Measurements from ENCODE around the gene VPREB3.

Gene VPREB3

DNA sequence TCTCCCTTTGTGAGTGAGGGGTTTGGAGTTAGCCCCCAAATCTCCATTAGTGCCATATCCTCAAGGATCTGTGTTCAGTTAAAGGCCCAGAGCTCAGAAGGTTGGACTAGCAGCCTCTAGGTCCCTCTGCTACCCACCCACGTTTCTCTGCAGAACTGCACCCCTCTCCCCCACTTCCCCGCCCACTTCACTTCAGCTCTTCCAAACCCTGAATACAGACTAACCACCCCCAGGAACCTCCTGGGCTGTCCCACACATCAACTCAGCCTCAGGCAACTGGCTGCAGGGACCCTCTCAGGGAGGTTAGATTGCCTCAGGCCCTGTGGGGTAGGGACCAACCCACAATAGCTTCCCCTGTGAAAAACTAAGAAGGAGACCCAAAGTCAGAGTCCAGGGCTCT is 840 bp downstream of the VPREB3 start:
- H3K9me3 ChIP-seq: no peaks in the 10 kb centered on the region
- TF ChIP-seq, protein P1, sequence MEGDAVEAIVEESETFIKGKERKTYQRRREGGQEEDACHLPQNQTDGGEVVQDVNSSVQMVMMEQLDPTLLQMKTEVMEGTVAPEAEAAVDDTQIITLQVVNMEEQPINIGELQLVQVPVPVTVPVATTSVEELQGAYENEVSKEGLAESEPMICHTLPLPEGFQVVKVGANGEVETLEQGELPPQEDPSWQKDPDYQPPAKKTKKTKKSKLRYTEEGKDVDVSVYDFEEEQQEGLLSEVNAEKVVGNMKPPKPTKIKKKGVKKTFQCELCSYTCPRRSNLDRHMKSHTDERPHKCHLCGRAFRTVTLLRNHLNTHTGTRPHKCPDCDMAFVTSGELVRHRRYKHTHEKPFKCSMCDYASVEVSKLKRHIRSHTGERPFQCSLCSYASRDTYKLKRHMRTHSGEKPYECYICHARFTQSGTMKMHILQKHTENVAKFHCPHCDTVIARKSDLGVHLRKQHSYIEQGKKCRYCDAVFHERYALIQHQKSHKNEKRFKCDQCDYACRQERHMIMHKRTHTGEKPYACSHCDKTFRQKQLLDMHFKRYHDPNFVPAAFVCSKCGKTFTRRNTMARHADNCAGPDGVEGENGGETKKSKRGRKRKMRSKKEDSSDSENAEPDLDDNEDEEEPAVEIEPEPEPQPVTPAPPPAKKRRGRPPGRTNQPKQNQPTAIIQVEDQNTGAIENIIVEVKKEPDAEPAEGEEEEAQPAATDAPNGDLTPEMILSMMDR (IDR thresholded peaks at IDR 0.05): no peak
- no peaks in the 10 kb centered on the region for H3K36me3 ChIP-seq
- no peaks in the 10 kb centered on the region for H3K27me3 ChIP-seq
- H3K4me3 ChIP-seq (ENCODE audit: low read depth in 1 of 2, low read length in 1 of 2): no peak overlapping the region
- no peak overlapping the region for H3K27ac ChIP-seq
- peaks cover 15% of the 10 kb centered on the region in 2 experiments for H3K4me1 ChIP-seq (ENCODE audit: control insufficient read depth in 1 of 2, insufficient read depth in 1 of 2, low read depth in 1 of 2, low read length in 1 of 2)

DNA sequence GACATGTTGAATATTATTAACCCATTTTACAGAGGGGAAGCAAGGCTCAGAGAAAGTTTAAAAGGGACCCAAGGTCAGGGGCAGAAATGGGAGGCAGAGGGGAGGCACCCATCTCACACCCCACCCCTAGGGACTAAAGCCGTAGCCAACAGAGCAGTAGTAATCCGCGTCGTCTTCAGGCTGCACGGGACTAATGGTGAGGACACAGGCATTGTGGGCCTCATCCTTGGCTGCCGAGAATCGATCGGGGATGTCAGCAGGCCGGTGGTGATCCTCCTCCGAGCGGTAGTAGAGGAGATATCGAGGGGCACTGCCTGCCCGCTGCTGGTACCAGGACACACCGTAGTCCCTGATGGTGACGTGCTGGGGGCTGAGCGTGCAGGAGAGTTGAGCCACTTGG is 1.5 kb downstream of the VPREB3 start:
- Histone ChIP-seq H3K27ac (no peak overlapping the region), H3K4me3 (ENCODE audit: low read depth in 1 of 2, low read length in 1 of 2) (no peak overlapping the region), H3K36me3 (no peaks in the 10 kb centered on the region), H3K27me3 (no peaks in the 10 kb centered on the region), H3K9me3 (no peaks in the 10 kb centered on the region), H3K4me1 (ENCODE audit: control insufficient read depth in 1 of 2, insufficient read depth in 1 of 2, low read depth in 1 of 2, low read length in 1 of 2) (peaks cover 15% of the 10 kb centered on the region in 2 experiments)
- TF ChIP-seq, protein P1 (IDR thresholded peaks at IDR 0.05): no peak

DNA sequence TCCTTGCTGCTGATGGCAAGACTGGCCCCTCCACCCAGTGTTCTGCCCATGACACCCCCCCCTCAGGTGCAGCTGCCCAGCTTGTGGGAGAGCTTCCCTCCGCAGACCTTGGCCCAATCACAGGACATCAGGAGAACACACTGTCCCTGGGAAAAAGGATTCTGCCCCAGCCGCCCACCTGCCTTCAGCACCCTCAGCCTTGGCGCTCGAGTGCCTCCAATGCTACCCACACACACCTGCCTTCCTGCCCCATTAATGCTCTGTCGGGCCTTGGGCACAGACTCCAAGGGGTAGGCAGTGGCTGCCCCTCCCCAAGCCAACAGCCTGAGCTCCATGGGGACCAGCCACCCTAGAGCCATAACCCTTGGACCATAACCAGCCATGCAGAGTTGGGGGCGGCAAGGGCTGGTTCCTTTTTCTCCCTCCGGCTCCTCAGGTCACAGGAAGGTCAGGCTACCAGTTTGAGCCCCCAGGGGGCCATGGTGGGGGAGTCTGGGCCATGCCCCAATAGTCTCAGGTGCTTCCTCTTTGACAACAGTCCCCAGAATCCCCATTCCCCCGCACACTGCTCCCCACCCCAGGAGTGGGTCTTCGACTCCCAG is 2.0 kb downstream of the VPREB3 start:
- Histone ChIP-seq H3K4me1 (ENCODE audit: control insufficient read depth in 1 of 2, insufficient read depth in 1 of 2, low read depth in 1 of 2, low read length in 1 of 2) (peaks cover 15% of the 10 kb centered on the region in 2 experiments), H3K4me3 (ENCODE audit: low read depth in 1 of 2, low read length in 1 of 2) (no peak overlapping the region), H3K27me3 (no peaks in the 10 kb centered on the region), H3K27ac (no peak overlapping the region), H3K36me3 (no peaks in the 10 kb centered on the region), H3K9me3 (no peaks in the 10 kb centered on the region)
- TF ChIP-seq, protein P1 (IDR thresholded peaks at IDR 0.05): no peak

DNA sequence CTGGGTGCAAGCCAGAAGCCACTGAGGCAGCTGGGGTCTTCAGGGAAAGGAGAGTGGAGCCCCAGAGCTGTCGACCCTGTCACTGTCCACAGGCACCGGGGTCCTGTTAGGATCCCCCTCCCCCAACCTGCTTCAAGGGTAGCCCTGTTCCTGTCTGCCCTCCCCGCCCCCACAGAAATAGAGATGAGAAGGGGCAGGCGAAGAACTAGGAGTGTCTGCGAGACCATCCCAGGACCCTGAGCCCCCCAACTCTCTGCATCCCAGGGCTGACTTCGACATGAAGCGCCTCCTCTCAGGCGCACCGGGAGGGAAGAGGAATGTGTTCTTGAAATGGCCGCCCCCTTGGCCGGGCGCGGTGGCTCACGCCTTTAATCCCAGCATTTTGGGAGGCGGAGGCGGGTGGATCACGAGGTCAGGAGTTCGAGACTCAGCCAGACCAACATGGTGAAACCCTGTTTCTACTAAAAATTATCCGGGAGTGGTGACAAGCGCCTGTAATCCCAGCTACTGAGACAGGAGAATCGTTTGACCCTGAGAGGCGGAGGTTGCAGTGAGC is 2.7 kb downstream of the VPREB3 start:
- no peaks in the 10 kb centered on the region for H3K36me3 ChIP-seq
- H3K27me3 ChIP-seq: no peaks in the 10 kb centered on the region
- H3K4me1 ChIP-seq (ENCODE audit: control insufficient read depth in 1 of 2, insufficient read depth in 1 of 2, low read depth in 1 of 2, low read length in 1 of 2): peaks cover 15% of the 10 kb centered on the region in 2 experiments
- no peaks in the 10 kb centered on the region for H3K9me3 ChIP-seq
- peak overlapping the region; percentile 83 to 84 for H3K4me3 ChIP-seq (ENCODE audit: low read depth in 1 of 2, low read length in 1 of 2)
- peak overlapping the region; percentile 79 for H3K27ac ChIP-seq
- TF ChIP-seq, protein P1 (IDR thresholded peaks at IDR 0.05): no peak

DNA sequence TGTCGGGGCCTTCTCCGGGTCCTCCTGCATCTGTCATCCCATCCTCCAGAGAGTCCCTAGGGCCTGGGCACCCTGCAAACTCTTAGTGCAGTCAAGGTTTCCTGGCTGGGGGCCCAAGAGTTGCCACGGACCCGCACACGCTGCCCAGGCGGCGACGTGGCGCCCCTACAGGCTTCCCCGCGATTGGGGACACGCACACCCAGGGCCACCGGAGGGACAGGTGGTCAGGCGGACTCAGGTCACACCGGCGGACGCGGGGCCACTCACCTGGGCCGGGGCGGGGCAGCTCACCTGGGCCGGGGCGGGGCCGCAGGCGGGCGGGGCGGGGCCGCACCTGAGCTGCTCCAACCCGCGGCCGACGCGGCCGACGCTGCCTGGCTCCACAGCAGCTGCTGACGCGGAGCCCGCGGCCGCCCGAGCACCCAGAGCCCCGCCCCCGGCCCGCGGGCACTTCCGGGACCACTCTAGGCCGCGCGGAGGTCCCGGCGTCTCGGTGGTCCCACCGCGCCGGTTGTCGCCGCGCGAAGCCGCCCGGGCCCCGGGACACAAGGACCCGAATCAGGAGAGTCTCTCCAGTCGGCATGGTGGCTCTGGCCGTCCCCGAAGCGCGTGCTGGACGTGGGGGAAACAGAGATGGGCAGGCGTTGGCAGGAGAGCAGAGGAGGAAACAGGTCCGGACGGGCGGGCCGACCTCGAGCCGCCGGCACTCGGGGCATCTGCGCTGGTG is 3.3 kb downstream of the VPREB3 start, which contains the start of gene ZNF70:
TSS of gene ZNF70 (minus strand) at position 399 of the 727 bp plus-strand sequence. CDS start 5,972 bp downstream, outside the sequence.
- H3K4me3 ChIP-seq (ENCODE audit: low read depth in 1 of 2, low read length in 1 of 2): peak within 1 kb of the TSS; percentile 83 to 84
- H3K4me1 ChIP-seq (ENCODE audit: control insufficient read depth in 1 of 2, insufficient read depth in 1 of 2, low read depth in 1 of 2, low read length in 1 of 2): peaks cover 15% of the 10 kb centered on the region in 2 experiments
- H3K9me3 ChIP-seq: no peaks in the 10 kb centered on the region
- peak within 1 kb of the TSS; percentile 79 for H3K27ac ChIP-seq
- TF ChIP-seq, protein P1 (IDR thresholded peaks at IDR 0.05): peak; percentile 37
- H3K36me3 ChIP-seq: no peaks in the 10 kb centered on the region
- H3K27me3 ChIP-seq: no peaks in the 10 kb centered on the region

All from neutrophil (primary cell).